Ramos (cell line): ENCODE results near the gene ENG.
"Not testable (repeated sequence)": the region's sequence is repeated elsewhere in the genome, so short reads cannot be mapped to it uniquely, and the experiment has no call there.

Experiments used
- in situ Hi-C: fragments of 300-500 bp; cut with MboI; formaldehyde crosslinking; loops from one replicate; pipeline ENCODE4 v1.14.3; 2022; ENCODE audit warnings: low sequenced_read_pairs; ENCODE audit not compliant: unreplicated experiment

Gene ENG

DNA sequence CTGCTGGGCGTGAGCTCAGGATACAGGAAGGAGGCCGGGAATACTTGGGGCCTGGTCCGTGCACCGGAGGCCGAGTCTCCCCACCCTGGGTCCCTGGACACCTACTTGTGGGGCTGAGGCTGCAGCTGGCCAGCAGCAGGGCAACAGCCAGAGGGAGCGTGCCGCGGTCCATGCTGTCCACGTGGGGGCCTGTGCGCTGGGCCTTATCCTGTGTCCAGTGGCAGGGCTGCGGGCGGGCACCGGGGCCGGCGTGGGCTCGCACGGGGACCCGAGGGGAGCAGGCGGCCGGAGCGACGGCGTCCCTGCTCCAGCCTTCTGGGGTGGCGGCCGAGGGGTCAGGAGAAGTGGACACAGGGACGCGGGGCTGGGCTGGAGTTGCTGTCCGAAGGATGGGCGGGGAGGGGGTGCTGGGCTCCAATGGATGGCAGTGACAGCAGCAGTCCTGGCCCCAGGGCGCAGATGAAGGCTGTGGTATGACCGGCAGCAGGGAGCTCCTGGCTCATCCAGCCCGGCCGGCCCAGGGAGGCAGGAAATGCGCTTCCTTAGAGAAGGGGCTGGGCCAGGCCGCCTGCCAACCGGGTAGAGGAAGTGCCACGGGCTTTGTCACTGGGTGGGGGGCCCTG, at the start of gene ENG:
ENG (minus strand) TSS at position 475 of the 623 bp plus-strand sequence; CDS start at position 172, 303 bp downstream.
- in situ Hi-C loops = loop anchor here (25.0 kb wide), 2 partner anchors 267 to 342 kb away; no protein-coding TSS in a partner anchor

DNA sequence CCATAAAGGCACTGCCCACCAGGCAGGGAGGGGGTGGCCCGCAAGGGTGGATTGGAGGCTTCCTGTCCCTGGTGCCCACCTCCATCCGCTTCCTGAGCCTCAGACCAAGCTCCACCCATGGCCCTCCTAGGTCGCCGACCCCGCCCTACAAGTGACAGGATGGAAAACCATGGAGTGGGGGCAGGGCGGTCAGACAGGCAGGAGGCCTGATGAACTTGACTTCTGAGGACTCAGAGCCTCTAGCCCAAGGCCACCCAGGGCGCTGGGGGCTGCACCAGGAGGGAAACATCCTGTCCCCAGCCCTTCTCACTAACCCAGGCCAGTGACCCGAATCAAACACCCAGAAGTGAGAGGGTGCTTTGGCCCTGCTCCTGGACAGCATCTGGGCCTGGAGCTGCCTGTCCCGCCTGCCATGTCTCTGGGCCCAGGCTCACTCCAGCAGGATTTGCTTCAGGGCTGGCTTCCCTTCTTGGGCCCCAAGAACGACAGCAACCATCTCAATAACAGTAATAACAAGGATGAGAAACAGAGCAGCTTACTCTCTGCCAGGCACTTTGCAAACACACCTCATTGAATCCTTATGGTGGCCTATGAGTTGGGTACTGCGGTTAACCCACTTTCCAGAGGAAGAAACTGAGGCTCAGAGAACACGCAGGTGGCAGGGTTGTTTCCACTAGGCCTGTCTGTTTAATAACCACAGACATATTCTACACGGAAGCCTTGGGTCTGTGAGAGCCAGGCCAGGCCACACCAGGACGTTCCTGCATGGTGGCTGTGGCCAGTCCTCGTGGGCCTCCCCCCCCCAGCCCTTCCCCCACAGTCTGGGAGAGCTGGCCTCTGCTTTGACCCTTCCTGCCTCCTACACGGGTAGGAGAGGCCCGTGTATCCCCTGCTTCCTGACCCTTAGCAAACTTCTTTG, 49.4 kb upstream of the ENG start:
- in situ Hi-C loops = no loop called here

DNA sequence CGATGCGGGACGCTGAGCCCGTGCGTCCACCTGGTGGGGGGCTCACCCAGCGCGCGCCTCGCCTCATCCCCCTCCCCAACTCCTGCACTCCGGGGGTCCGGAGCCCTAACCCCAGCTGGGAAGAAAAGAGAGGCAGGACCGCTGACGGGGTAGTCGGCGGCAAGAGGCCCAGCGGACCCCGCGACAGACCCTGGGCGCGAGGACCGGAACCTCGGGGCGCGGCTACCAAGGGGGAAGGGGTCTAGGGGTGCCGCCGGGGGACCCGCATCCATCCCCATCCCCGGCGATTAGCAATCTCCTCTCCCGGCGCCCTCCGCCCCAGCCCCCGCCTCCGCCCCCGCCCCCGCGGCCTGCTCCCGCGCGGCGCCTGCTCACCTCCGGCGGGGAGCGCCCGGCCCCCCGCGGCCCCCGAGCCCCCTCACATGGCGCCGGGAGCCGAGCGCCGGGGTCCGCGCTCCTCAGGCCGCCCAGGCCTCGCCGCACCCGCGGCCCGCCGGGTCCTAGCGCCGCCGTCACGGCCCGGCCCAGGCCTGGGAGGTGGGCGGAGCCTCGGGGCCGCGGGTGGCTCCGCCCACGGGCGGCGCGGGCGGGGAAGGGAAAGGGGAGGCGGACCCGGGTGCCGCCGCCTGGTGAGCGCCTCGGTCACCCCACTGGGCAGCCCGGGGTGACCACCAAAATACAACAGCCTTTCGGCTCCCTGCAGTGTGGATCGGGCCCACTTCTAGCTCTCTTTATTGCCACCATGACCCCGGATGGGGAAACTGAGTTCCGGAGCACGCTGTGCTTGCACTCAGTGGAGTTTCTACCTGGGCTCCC, 44.9 kb upstream of the ENG start, which contains the start of gene ST6GALNAC6:
ST6GALNAC6 (minus strand) TSS at position 476 of the 816 bp plus-strand sequence. CDS start 1,622 bp downstream, outside the sequence.
- in situ Hi-C loops = no loop called here

DNA sequence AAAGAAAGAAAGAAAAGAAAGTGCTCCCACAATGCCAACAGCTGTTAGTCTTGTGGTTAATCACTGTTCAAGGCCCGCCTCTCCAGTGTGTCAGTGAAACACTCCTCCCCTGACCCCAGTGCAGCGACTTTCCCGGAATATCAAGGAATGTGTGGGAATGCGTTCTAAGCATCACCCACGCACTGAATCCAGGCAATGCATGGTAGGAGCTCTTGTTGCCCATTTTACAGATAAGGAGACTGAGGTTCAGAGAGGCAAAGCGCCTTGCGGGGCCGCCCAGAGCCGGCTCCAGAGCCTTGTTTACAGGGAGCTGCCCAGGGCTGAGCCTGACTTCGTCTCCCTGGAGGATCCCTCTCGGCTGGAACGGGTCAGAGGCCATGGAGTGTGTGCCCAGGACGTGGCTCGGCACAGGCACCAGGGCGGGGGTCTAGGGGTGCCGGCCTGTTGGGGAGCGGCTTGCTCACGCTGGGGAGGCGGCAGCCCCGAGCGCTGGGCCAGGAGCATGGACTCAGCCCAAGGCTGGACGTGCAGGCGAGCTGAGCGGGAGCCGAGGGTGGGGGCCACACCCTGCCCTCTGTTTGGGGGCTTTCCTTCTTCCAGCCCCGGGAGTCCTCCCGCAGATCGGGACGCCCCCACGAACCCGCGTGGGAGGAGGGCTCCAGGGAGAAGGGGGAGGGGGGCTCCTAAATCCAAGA, 44.1 kb upstream of the ENG start:
- in situ Hi-C loops = no loop called here

DNA sequence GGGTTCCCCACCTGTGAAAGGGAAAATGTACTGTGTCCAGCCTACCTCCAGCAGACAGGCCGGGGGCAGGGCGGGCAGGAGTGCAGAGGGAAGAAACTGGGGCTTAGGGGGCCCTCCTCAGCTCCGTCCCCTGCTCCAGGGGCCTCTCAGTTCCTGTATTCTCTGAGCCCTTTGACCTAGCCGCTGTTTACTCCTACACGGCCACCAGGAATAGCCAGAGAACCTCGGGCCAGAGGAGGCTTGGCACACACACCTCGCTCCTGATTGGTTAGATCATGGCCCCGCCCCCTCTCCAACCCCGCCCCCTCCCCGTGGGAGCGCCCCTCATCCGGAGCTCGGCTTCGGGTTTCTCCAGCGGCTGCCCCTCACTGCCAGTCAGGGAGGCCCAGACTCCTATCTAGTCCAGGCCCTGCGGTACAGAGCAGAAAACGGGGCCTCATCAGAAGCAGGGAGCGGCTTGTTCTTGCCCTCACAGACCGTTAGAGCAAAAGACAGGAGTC, 42.8 kb upstream of the ENG start:
- in situ Hi-C loops = no loop called here

DNA sequence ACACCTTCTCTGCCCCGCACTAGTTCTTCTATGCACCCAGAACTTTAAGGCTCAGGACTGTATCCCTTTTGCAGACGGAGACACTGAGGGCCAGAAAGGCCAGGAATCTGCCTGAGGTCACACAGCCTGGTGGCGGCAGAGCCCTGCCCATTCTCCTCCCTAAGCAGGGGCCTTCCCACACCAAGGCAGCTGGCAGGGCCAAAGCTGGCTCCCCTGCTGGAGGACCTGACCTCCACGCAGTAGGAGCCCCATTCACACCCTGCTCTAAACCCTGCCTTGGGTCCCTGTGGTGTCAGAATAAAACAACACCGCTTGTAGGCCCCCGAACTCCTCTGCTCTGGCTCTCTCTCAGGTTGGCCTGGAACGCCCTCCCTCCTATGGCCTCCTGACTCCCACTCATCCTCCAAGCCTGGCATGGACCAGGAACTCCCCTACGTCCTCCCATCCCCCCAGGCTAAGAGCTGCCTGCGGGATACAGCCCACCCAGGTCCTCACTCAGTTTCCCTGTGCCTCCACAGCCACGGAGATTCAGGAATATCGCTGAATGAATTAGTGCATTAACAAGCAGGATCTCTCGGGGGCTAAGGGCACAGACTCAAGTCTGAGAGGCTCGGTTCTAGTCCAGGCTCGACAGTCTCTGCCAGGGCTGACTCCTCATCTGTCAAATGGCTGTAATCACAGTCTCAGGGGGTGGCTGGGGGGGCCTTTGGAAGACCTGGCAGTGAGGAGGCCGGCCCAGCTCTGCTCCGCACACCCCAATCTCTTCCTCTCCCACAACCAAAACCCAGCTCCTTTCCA, 42.1 kb upstream of the ENG start:
- in situ Hi-C loops = no loop called here

DNA sequence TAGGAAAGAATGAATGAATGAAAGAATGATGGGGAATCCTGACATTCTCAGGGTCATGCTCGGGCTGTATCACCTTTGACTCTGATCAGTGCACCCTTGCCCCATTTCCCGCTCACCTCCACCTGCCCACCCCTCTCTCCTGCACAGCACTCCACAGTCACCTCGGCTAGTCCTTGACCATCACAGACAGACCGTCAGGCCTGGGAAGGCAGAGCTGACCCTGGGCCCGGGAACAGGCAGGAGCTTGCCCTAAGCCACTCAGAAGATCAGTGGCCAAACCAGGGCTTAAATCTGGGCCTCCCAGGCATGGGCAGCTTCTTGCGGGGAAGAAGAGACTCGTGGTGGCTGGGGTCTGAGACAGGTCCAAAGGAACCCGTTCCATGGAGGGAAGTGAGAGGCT, 41.4 kb upstream of the ENG start:
- in situ Hi-C loops = no loop called here

DNA sequence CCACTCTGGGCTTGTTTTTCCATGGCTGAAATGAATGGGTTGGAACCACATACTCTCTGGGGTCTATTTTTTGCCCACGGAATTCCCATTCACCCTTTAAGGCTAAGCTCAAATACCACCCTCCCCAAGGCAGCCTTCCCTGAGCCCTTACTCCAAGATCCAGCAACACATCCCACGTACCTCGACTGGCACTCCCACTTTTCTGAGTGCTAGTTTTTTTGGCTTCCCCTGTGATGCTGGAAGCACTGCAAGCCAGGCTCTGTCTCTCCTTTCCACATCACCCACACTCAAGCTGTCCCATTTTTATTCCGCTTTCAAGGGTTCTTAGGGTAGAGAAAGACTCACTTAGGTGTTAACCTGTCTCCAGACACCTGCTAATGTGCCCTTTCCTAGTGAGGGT, 38.9 kb upstream of the ENG start:
- in situ Hi-C loops = no loop called here

DNA sequence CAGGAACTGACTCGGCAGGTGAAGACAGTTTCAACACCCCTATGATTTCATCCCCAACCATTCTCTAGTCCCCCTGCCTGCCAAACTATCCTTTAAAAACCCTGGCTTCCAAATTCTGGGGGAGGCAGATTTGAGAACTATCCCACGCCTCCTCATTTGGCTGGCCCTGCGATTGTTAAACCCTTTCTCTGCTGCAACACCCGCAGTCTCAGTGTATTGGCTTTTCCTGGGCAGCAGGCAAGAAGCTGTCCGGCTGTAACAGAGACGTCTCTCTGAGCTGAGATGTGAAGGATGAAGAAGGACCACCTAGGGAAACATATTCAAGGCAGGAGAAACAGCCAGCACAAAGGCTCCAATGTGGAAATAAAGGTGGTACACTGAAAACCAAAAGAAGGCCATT, 38.4 kb upstream of the ENG start:
- in situ Hi-C loops = no loop called here

DNA sequence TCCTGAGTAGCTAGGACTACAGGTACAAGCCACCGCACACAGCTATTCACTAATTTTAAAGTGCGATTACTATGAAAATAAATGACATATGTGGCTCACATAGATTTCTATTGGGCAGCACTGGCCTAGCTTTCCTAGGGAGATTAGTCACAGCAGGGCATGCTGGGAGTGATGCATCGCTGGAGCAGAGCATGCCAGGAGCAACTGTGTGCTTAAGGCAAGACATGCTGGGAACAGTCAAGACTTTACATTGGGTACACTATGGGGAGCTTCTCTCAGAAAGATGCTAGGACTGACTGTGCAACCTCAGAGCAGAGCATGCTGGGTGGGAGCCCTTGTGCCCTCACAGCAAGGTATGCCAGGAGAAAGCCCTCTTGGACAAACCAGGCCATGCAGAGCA, 35.6 kb upstream of the ENG start:
- in situ Hi-C loops = no loop called here

DNA sequence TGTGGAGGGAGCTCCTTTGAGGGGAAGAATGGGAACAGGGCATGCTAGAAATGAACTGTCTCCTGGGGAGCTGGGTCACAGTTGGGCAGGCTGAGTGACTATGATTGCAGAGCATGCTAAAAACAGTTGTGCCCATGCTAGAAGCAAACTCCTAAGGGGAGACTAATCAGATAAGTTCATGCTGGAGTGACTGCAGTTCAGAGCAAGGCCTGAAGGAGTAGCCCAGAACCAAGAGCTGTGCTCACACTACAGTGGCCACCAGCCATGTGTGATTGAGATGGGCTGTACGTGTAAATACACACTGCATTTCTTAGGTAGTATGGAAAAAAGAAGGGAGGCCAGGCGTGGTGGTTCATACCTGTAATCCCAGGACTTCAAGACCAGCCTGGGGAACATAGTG, 33.3 kb upstream of the ENG start:
- in situ Hi-C loops = no loop called here

DNA sequence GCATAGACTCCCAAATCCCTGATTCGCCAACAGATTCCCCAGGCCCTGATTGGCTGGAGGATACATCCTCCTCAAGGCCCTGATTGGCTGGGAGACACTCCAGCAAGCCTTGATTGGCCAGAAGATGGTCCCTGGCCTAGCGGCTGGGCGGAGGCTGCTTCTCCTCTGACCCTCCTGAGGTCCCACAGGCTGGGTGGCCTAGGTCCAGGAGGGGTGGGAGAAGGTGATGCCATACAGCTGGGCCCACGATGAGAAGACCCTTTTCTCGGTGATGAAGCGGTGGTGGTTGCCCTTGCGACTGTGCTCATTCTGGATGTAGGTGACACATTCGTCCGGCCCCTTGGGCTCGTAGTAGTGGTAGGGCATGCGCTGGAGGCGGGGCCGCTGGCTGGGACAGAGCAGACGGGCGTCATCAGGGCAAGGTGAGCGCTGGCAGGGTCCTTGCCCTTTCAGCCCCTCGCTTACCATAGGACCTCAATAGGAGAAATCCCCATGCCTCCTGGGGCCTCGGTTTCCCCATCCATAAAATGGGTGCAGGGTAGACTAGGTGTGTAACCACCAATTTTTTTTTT, 32.0 kb upstream of the ENG start:
- in situ Hi-C loops = no loop called here

DNA sequence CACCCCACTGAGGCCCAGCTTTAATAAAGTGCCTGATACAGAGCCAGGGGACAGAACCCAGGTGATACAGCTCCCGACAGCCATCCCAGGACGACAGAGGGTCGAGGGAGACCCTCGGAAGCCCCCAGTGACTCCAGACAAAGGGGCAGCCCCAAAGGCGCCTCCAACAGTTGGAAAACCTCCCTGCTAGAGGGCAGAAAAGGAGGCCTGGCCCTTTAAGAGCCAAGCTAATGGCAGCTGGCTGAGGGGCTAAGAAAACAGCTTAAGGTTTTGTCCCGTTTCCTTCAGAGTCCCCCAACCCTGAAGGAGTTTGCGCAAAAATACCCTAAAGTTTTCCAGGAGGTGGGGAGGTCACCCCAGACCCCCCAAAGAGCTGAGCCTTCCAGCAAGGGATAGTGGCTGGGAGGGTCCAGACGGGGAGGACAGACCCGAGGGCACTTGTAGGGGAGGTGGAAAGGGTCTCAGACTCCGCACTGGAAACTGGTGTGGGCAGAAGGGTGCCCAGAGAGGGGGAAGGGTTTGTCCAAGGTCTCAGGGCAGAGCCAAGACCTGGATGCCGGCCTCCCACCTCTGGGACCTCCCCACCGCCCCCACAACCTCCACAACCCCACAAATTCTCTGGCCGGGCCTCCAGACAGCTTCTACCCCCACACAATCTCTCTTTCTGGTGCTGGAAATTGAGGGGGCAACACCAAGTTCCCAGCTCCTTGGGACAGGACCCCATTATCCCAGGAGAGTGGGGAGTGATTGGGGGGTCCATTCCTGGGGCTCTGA, 31.2 kb upstream of the ENG start:
- in situ Hi-C loops = no loop called here

DNA sequence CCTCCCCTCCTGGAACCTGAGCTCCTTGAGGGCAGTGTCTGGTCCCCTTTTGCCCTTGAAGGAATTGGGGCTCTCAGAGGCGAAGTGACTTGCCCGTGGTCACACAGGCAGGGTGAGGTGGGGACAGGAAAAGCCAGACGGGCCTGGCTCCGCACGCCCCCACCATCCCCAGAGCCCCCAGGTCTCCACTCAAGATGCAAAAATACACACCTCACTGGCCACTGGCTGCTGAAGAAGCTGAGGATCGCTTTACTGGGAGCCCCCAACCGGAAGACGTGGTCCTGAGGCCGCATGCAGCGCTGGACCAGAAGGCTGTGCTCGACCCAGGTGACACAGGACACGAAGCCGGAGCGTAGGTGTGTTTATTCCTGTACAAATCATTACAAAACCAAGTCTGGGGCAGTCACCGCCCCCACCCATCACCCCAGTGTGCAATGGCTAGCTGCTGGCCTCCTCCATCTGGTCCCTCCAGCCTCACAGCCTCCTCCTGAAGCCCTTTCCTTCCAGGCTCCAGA, 30.6 kb upstream of the ENG start:
- in situ Hi-C loops = no loop called here

DNA sequence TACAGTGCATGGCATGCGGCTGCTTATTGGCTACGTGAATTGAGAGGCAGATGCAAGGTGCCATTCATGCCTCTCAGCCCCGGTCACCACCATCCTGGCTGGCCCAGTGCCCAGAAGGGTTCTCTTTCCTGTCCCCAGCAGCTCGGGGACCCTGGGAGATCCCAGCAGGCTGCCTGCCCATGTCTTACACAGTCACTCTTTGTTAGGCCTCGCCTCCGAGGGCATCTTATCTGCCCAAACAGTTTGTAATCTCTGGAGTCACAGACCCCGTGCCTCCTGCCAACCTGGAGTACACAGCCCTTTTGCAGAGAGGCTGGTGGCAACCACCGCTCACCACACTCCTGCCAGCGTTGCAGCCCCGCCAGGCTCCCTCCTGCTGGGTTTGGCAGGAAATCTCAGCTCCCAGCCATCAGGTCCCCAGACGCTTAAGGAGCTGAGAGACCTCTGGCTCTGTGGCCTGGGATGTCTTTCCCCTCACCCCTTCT, 30.0 kb upstream of the ENG start:
- in situ Hi-C loops = no loop called here

DNA sequence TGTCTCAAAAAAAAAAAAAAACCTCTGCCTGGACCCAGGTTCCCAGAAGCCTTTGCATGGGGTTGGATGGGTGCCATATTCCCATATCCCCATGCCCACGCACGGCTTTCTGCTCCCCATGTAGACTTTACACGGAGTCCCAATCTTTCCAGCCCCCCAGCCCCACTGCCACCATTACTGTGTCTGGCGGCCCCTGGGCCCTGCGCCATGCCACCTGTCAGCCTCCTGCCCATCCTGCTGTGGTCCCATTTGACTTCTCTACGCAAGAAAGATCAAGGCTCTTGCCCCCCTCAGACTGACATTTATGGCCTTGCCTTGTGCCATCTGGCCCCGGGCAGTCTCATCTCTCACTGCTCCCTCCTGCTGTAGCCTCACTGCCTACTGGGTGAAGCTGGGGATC, 29.5 kb upstream of the ENG start:
- in situ Hi-C loops = no loop called here

DNA sequence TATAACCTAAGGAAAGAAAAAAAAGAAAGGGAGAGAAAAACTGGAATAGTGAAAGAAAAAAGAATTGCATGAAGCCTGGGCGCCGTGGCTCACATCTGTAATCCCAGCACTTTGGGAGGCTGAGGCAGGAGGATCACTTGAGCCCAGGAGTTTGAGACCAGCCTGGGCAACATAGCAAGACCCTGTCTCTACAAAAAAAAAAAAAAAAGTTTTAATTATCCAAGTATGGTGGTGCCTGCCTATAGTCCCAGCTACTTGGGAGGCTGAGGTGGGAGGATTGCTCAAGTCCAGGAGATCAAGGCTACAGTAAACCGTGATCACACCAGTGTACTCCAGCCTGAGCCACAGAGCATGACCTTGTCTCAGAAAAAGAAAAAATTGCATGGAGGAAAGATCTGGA, 27.3 kb upstream of the ENG start:
- in situ Hi-C loops = not testable (repeated sequence)

DNA sequence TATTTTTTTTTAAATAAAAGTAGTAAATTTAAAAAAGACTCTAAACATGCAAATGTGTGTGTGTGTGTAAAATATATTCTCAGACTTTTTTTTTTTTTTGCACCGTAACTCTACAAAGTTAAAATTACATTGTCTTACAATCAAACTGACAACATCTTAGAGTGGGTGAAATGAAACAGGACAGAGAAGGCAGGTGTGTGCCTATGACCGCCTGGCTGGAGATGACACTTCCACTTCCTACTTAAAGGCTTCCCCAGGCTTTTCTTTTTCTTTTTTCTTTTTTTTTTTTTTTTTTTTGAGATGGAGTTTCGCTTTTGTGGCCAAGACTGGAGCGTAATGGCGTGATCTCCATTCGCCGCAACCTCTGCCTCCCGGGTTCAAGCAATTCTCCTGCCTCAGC, 25.7 kb upstream of the ENG start:
- in situ Hi-C loops = no loop called here
